B cell (primary cell): ENCODE data around the gene MOGAT1.

ENCODE experiments used
- CTCF ChIP-seq: fragments of 200-600 bp; IDR thresholded peaks from one replicate; pipeline ENCODE4 v1.8.0; 2022; ENCODE audit warnings: antibody characterized with exemption, mild to moderate bottlenecking
- EZH2 ChIP-seq: IDR thresholded peaks from 2 replicates; pipeline ENCODE4 v1.6.1; 2012; ENCODE audit warnings: borderline replicate concordance, low read depth, mild to moderate bottlenecking, moderate library complexity, low read length; ENCODE audit not compliant: insufficient read depth, poor library complexity, severe bottlenecking

GRCh38 chr2:222728621-222729020 lies 57.2 kb downstream of the MOGAT1 start:
- no peak for TF ChIP-seq CTCF
- no peak for TF ChIP-seq EZH2
